H1 (cell line): ENCODE measurements around the gene AATK. TPM values are rescaled to one million over a fixed set of nuclear protein-coding genes. Genes with fewer than 3 reads are reported as not detected.

ENCODE experiments used
- CTCF ChIA-PET: fragments of 300-600 bp; sonication (Branson Sonifier 250); formaldehyde crosslinking; loops from one replicate; lab custom pipeline; 2021; ENCODE audit not compliant: partially characterized antibody; lab: Charles Lee
- POLR2A ChIA-PET: fragments of 300-600 bp; sonication (Branson Sonifier 250); formaldehyde crosslinking; loops from one replicate; lab custom pipeline; 2021; ENCODE audit warnings: inconsistent platforms; ENCODE audit not compliant: partially characterized antibody; lab: Charles Lee
- DNase-seq, 2 experiments: peaks; one replicate each; pipeline versions ENCODE4 v3.0.0 to v3.0.0-alpha.2; 2010 to 2022; ENCODE audit warnings: low spot score in 2 of 2, low read depth in 1 of 2, mixed read lengths in 1 of 2
- FAIRE-seq: peaks from 2 replicates; lab custom pipeline; 2011; peaks lifted over from hg19 to GRCh38; lab: Jason Lieb, UNC
- H2AFZ ChIP-seq: 2 replicates; pipeline ENCODE4 v1.8.1; 2012; ENCODE audit warnings: low read length, inconsistent platforms
- H2AK5ac ChIP-seq: 2 replicates; pipeline ENCODE4 v1.6.1; 2013; ENCODE audit warnings: low read depth, low read length
- H2BK120ac ChIP-seq: replicated peaks from 2 replicates; pipeline ENCODE3; 2013; ENCODE audit warnings: low read depth, low read length, inconsistent platforms
- H2BK12ac ChIP-seq: 2 replicates; pipeline ENCODE4 v1.6.1; 2013; ENCODE audit warnings: low read depth, low read length
- H2BK15ac ChIP-seq: 2 replicates; pipeline ENCODE4 v1.6.1; 2013; ENCODE audit warnings: low read length
- H2BK20ac ChIP-seq: 2 replicates; pipeline ENCODE4 v1.6.1; 2013; ENCODE audit warnings: low read length
- H2BK5ac ChIP-seq: 2 replicates; pipeline ENCODE4 v1.6.1; 2013; ENCODE audit warnings: low read depth, low read length
- H3K14ac ChIP-seq: 2 replicates; pipeline ENCODE4 v1.6.1; 2013; ENCODE audit warnings: inconsistent platforms; ENCODE audit not compliant: insufficient read length
- H3K18ac ChIP-seq: 2 replicates; pipeline ENCODE4 v1.6.1; 2013; ENCODE audit warnings: low read length; ENCODE audit errors: extremely low read depth
- H3K23ac ChIP-seq: 2 replicates; pipeline ENCODE4 v1.6.1; 2013; ENCODE audit warnings: inconsistent platforms; ENCODE audit not compliant: insufficient read length
- H3K23me2 ChIP-seq: 2 replicates; pipeline ENCODE4 v1.6.1; 2013; ENCODE audit warnings: low read depth, low read length
- H3K27ac ChIP-seq: 2 replicates; pipeline ENCODE4 v1.6.1; 2011; ENCODE audit warnings: low read depth, low read length, inconsistent platforms
- H3K27me3 ChIP-seq, 4 experiments: replicated peaks in 1 of 4; 1 replicate in 1 of 4; 2 replicates in 3 of 4; pipeline versions ENCODE4 v1.6.1 to v1.8.1; 2011 to 2013; ENCODE audit warnings: low read length in 3 of 4, mild to moderate bottlenecking in 3 of 4, inconsistent platforms in 2 of 4, mixed read lengths in 2 of 4, moderate library complexity in 1 of 4; ENCODE audit not compliant: control insufficient read depth in 3 of 4, insufficient read depth in 3 of 4; ENCODE audit errors: extremely low read depth in 1 of 4
- H3K36me3 ChIP-seq, 4 experiments: 2 replicates each; pipeline versions ENCODE4 v1.6.1 to v1.8.1; 2011 to 2013; ENCODE audit warnings: mild to moderate bottlenecking in 4 of 4, low read length in 3 of 4, moderate library complexity in 2 of 4, control low read depth in 1 of 4, inconsistent platforms in 1 of 4; ENCODE audit not compliant: insufficient read depth in 4 of 4, control insufficient read depth in 2 of 4
- H3K4ac ChIP-seq: replicated peaks from 2 replicates; pipeline ENCODE3; 2013; ENCODE audit warnings: low read length, low read depth, mixed read lengths, inconsistent platforms; ENCODE audit not compliant: insufficient read length
- H3K4me1 ChIP-seq, 4 experiments: replicated peaks in 1 of 4; 1 replicate in 1 of 4; 2 replicates in 3 of 4; pipeline versions ENCODE4 v1.6.1 to v1.8.1; 2011 to 2013; ENCODE audit warnings: low read length in 3 of 4, inconsistent platforms in 2 of 4, mixed read lengths in 1 of 4; ENCODE audit not compliant: insufficient read depth in 4 of 4, control insufficient read depth in 3 of 4
- H3K4me2 ChIP-seq, 2 experiments: 2 replicates each; pipeline versions ENCODE4 v1.6.1 to v1.8.1; 2011 to 2013; ENCODE audit warnings: low read depth in 2 of 2, low read length in 2 of 2, control low read depth in 1 of 2, inconsistent platforms in 1 of 2, mild to moderate bottlenecking in 1 of 2; ENCODE audit not compliant: insufficient read depth in 1 of 2
- H3K4me3 ChIP-seq, 4 experiments: fragments of 200-600, 300-600 bp in 1 of 4; sonication (generic), shearing (Covaris generic), sonication (Bioruptor Twin) in 1 of 4; 2 replicates each; pipeline versions ENCODE4 v1.5.1 to v1.8.1; 2011 to 2016; ENCODE audit warnings: low read length in 4 of 4, low read depth in 3 of 4, control low read depth in 2 of 4, inconsistent platforms in 2 of 4, mild to moderate bottlenecking in 2 of 4, mixed read lengths in 1 of 4, moderate library complexity in 1 of 4; ENCODE audit not compliant: insufficient read depth in 2 of 4; ENCODE audit errors: extremely low read depth in 1 of 4
- H3K56ac ChIP-seq: replicated peaks from 2 replicates; pipeline ENCODE3; 2013; ENCODE audit warnings: low read depth, mild to moderate bottlenecking, mixed read lengths, low read length, inconsistent platforms; ENCODE audit not compliant: insufficient read length
- H3K79me1 ChIP-seq: 2 replicates; pipeline ENCODE4 v1.6.1; 2013; ENCODE audit warnings: low read depth, low read length, control low read depth
- H3K79me2 ChIP-seq, 2 experiments: 2 replicates each; pipeline versions ENCODE4 v1.6.1 to v1.8.1; 2012 to 2013; ENCODE audit warnings: low read length in 2 of 2, mild to moderate bottlenecking in 2 of 2, inconsistent platforms in 1 of 2; ENCODE audit not compliant: insufficient read depth in 2 of 2, control insufficient read depth in 1 of 2
- H3K9ac ChIP-seq, 4 experiments: replicated peaks in 1 of 4; 1 replicate in 1 of 4; 2 replicates in 3 of 4; pipeline versions ENCODE4 v1.6.1 to v1.8.1; 2011 to 2013; ENCODE audit warnings: low read depth in 3 of 4, low read length in 3 of 4, control low read depth in 2 of 4, mild to moderate bottlenecking in 2 of 4, moderate library complexity in 2 of 4, inconsistent platforms in 1 of 4; ENCODE audit errors: extremely low read depth in 1 of 4
- H3K9me3 ChIP-seq, 2 experiments: 2 replicates each; pipeline versions ENCODE4 v1.6.1 to v1.8.1; 2012 to 2013; ENCODE audit warnings: mild to moderate bottlenecking in 2 of 2, moderate library complexity in 2 of 2, control low read depth in 1 of 2, inconsistent platforms in 1 of 2, low read depth in 1 of 2, low read length in 1 of 2, mixed read lengths in 1 of 2; ENCODE audit not compliant: insufficient read depth in 2 of 2
- H4K20me1 ChIP-seq, 2 experiments: replicated peaks in 1 of 2; 2 replicates each; pipeline versions ENCODE3 to v1.8.1; 2011 to 2013; ENCODE audit warnings: inconsistent platforms in 2 of 2, low read length in 2 of 2, mild to moderate bottlenecking in 1 of 2; ENCODE audit not compliant: insufficient read depth in 2 of 2, control insufficient read depth in 1 of 2
- H4K5ac ChIP-seq: 2 replicates; pipeline ENCODE4 v1.6.1; 2013; ENCODE audit warnings: low read length, low read depth, mixed read lengths, inconsistent platforms; ENCODE audit not compliant: insufficient read length
- H4K8ac ChIP-seq: 2 replicates; pipeline ENCODE4 v1.8.0; 2013; ENCODE audit warnings: mild to moderate bottlenecking, moderate library complexity, low read length, inconsistent platforms; ENCODE audit not compliant: insufficient read depth; ENCODE audit errors: extremely low read depth
- H4K91ac ChIP-seq: replicated peaks from 2 replicates; pipeline ENCODE3; 2013; ENCODE audit warnings: low read length, mixed read lengths, inconsistent platforms; ENCODE audit not compliant: insufficient read length
- SIRT6 ChIP-seq: IDR thresholded peaks from one replicate; pipeline ENCODE4 v1.7.1; 2012; ENCODE audit warnings: low read length, inconsistent platforms
- SIX5 ChIP-seq: IDR thresholded peaks from 2 replicates; pipeline ENCODE4 v1.6.1; 2011; ENCODE audit warnings: mild to moderate bottlenecking, low read depth, low read length
- WGBS, 2 experiments: shearing (Covaris generic) in 1 of 2; methylation state at CpG; one replicate each; pipeline versions ENCODE4 v1.1.6 to v1.1.7; 2013 to 2015; ENCODE audit warnings: low lambda C conversion rate in 2 of 2, mixed read lengths in 2 of 2, inconsistent platforms in 1 of 2, low coverage in 1 of 2, missing lambda C conversion rate in 1 of 2; ENCODE audit not compliant: insufficient replicate concordance in 2 of 2, insufficient coverage in 1 of 2, insufficient read length in 1 of 2; ENCODE audit errors: extremely low coverage in 1 of 2, missing lambda C conversion rate in 1 of 2; 5-methylcytosine and 5-hydroxymethylcytosine counted together
- polyA plus RNA-seq, 7 experiments: library from polyadenylated mRNA; depleted of rRNA in 3 of 7; stranded (reverse) in 5 of 7; unstranded in 2 of 7; fragments of >200 nt in 5 of 7; fragments of 200-250 nt in 2 of 7; gene quantifications; 1 replicate in 5 of 7; 2 replicates in 1 of 7; 4 replicates in 1 of 7; pipeline versions ENCODE4 v1.2.1 to v1.2.3, GENCODE V29; 2011 to 2013; ENCODE audit warnings: missing spikeins in 2 of 7, mixed read lengths in 2 of 7
- total RNA-seq: library from RNA; stranded (reverse); fragmentation: NEBNext Ultra II Directional; extraction: Animal tissue kit (Norgen Biotek cat#: 25700); gene quantifications from 2 replicates; pipeline ENCODE4 v1.2.1, GENCODE V29; 2021

Gene AATK
- total and polyA plus RNA-seq, 2 of the 8 experiments (the other 6 are each of a cell fraction or from before 2014, with no cell fraction given) = 1.7 to 3.5 TPM

GRCh38 chr17:81086789-81087551, 79.1 kb downstream of the AATK start:
- no peak overlapping the region for H2BK15ac ChIP-seq
- H3K14ac ChIP-seq = no peak overlapping the region
- no peak overlapping the region for H3K4me3 ChIP-seq
- H3K79me2 ChIP-seq = no peaks in the 10 kb centered on the region
- H4K91ac ChIP-seq = no peak overlapping the region
- H3K4me2 ChIP-seq = no peak overlapping the region
- no peak overlapping the region for H4K8ac ChIP-seq
- no peak overlapping the region for H3K23ac ChIP-seq
- ChIA-PET POLR2A (interaction anchor here (1.5 kb wide), 1 partner anchor 55 kb away, joined by 5 read pairs; no protein-coding TSS in a partner anchor), CTCF (interaction anchor here (1.0 to 1.9 kb wide), 7 partner anchors 10 to 582 kb away, joined by 3 to 8 read pairs (median 4); no protein-coding TSS in a partner anchor)
- no peaks in the 10 kb centered on the region for H3K27me3 ChIP-seq
- FAIRE-seq (no peak), DNase-seq (no peak)
- 96% methylated on average over 28 of the region's 32 CpGs; no CpG with 5 or more reads in 1 of the 2 experiments for WGBS, 2 experiments
- no peak overlapping the region for H2BK5ac ChIP-seq
- no peaks in the 10 kb centered on the region; a peak in 1 of 8 replicates for H3K36me3 ChIP-seq
- H3K9me3 ChIP-seq = no peaks in the 10 kb centered on the region
- H3K56ac ChIP-seq = no peak overlapping the region
- peaks cover 0 to 9% of the 10 kb centered on the region in 2 experiments for H4K20me1 ChIP-seq
- no peak overlapping the region for H2BK12ac ChIP-seq
- peaks cover 0 to 16% (median 6%) of the 10 kb centered on the region in 4 experiments; a peak in 5 of 7 replicates for H3K4me1 ChIP-seq
- no peak overlapping the region for H3K4ac ChIP-seq
- H3K27ac ChIP-seq = no peak overlapping the region
- H3K23me2 ChIP-seq = no peaks in the 10 kb centered on the region
- no peak overlapping the region for H2AK5ac ChIP-seq
- no peak overlapping the region for H2BK20ac ChIP-seq
- no peak overlapping the region for H3K9ac ChIP-seq
- 0 out of 2 replicates have a peak, but pooled peaks cover 2% of the 10 kb centered on the region for H3K79me1 ChIP-seq
- TF ChIP-seq SIX5 (no peak), SIRT6 (no peak)
- no peak overlapping the region for H2AFZ ChIP-seq
- H4K5ac ChIP-seq = no peak overlapping the region
- no peak overlapping the region for H3K18ac ChIP-seq
- H2BK120ac ChIP-seq = no peak overlapping the region
